HCT116 (cell line): ENCODE data around the gene GNGT2. TPM values are rescaled to one million over a fixed set of nuclear protein-coding genes. Genes with fewer than 3 reads are reported as not detected.
A peak's percentile ranks its signal among the peaks of the same experiment; 100 is the strongest.

Experiments used
- ATAC-seq: fragments of 200-7000 bp; cut with Tn5 transposase; 2 replicates; pipeline ENCODE4 v1.9.1; 2020; ENCODE audit warnings: mild to moderate bottlenecking, moderate library complexity
- BruUV-seq: library from RNA; stranded (reverse); fragments of 400-500 nt; replicated peaks from 2 replicates; lab custom pipeline; 2021; lab: Mats Ljungman, UMichigan
- CTCF ChIA-PET: fragments of 300-600 bp; sonication (Branson Sonifier 250); formaldehyde crosslinking; loops from one replicate; lab custom pipeline; 2021; ENCODE audit warnings: antibody characterized with exemption; lab: Charles Lee
- POLR2A ChIA-PET: fragments of 300-600, 350-600 bp; sonication (Branson Sonifier 250); formaldehyde crosslinking; loops from one replicate; lab custom pipeline; 2021; ENCODE audit warnings: antibody characterized with exemption; lab: Charles Lee
- RAD21 ChIA-PET, 2 experiments: fragments of 300-600 bp; sonication (Branson Sonifier 250); formaldehyde crosslinking; loops; one replicate each; lab custom pipeline; 2023; ENCODE audit warnings: low total read pairs in 2 of 2; ENCODE audit not compliant: uncharacterized antibody in 2 of 2, unreplicated experiment in 2 of 2, low non-redundant PET in 1 of 2; lab: Charles Lee
- DNase-seq: peaks from one replicate; pipeline ENCODE4 v3.0.0-alpha.2; 2010; ENCODE audit warnings: low read depth, low spot score
- H2AFZ ChIP-seq: fragments of 200-600 bp; shearing (Covaris generic), sonication (generic); 2 replicates; pipeline ENCODE4 v1.6.1; 2017; ENCODE audit warnings: low read depth, mixed run types, mixed read lengths, antibody characterized with exemption, low read length; ENCODE audit not compliant: poor library complexity, severe bottlenecking
- H3K27ac ChIP-seq: 2 replicates; pipeline ENCODE4 v1.5.1; 2012; ENCODE audit warnings: low read depth, low read length
- H3K27me3 ChIP-seq: fragments of 200-600 bp; sonication (generic); 2 replicates; pipeline ENCODE4 v1.6.1; 2016; ENCODE audit warnings: mixed run types, low read length, mixed read lengths; ENCODE audit not compliant: insufficient read depth
- H3K36me3 ChIP-seq, 2 experiments: fragments of 200-500 bp in 1 of 2; fragments of 200-600 bp in 1 of 2; sonication (Bioruptor generic) in 1 of 2; sonication (generic) in 1 of 2; 2 replicates each; pipeline versions ENCODE4 v1.5.1 to v1.6.1; 2014 to 2016; ENCODE audit warnings: low read length in 2 of 2, inconsistent platforms in 1 of 2, mixed read lengths in 1 of 2, mixed run types in 1 of 2; ENCODE audit not compliant: insufficient read depth in 2 of 2, control insufficient read depth in 1 of 2
- H3K4me1 ChIP-seq, 2 experiments: fragments of 200-600 bp in 1 of 2; sonication (generic) in 1 of 2; 2 replicates each; pipeline versions ENCODE4 v1.5.1 to v1.6.1; 2012 to 2017; ENCODE audit warnings: low read length in 2 of 2, inconsistent platforms in 1 of 2, mild to moderate bottlenecking in 1 of 2, mixed read lengths in 1 of 2, mixed run types in 1 of 2, moderate library complexity in 1 of 2; ENCODE audit not compliant: insufficient read depth in 2 of 2, control insufficient read depth in 1 of 2
- H3K4me2 ChIP-seq: fragments of 200-600 bp; sonication (generic); 2 replicates; pipeline ENCODE4 v1.6.1; 2017; ENCODE audit warnings: mixed run types, low read length, mixed read lengths
- H3K4me3 ChIP-seq, 2 experiments: fragments of 200-600 bp in 1 of 2; sonication (generic) in 1 of 2; replicated peaks in 1 of 2; 2 replicates each; pipeline ENCODE4 v1.5.1; 2011 to 2016; ENCODE audit warnings: low read length in 2 of 2, control low read depth in 1 of 2, low read depth in 1 of 2, mild to moderate bottlenecking in 1 of 2, mixed read lengths in 1 of 2, mixed run types in 1 of 2
- H3K79me2 ChIP-seq: fragments of 200-600 bp; sonication (generic); 2 replicates; pipeline ENCODE4 v1.6.1; 2017; ENCODE audit warnings: mild to moderate bottlenecking, mixed run types, low read length, moderate library complexity, mixed read lengths; ENCODE audit not compliant: insufficient read depth
- H3K9ac ChIP-seq: fragments of 200-600 bp; sonication (generic); 2 replicates; pipeline ENCODE4 v1.6.1; 2016; ENCODE audit warnings: low read length, mixed read lengths
- H3K9me2 ChIP-seq: fragments of 200-600 bp; sonication (generic), shearing (Covaris generic); 2 replicates; pipeline ENCODE4 v1.6.1; 2017; ENCODE audit warnings: mixed run types, mild to moderate bottlenecking, moderate library complexity; ENCODE audit not compliant: insufficient read depth
- H3K9me3 ChIP-seq, 2 experiments: fragments of 200-500 bp in 1 of 2; fragments of 200-600 bp in 1 of 2; sonication (Bioruptor generic) in 1 of 2; sonication (generic) in 1 of 2; 2 replicates each; pipeline ENCODE4 v1.6.1; 2014 to 2017; ENCODE audit warnings: low read length in 2 of 2, mixed read lengths in 2 of 2, inconsistent platforms in 1 of 2, low read depth in 1 of 2, mild to moderate bottlenecking in 1 of 2, mixed run types in 1 of 2, moderate library complexity in 1 of 2; ENCODE audit not compliant: control insufficient read depth in 1 of 2, insufficient read depth in 1 of 2
- H4K20me1 ChIP-seq: fragments of 200-600 bp; sonication (generic), shearing (Covaris generic); 2 replicates; pipeline ENCODE4 v1.6.1; 2017; ENCODE audit warnings: mixed run types, mild to moderate bottlenecking, moderate library complexity; ENCODE audit not compliant: insufficient read depth
- ATF3 ChIP-seq: IDR thresholded peaks from 2 replicates; pipeline ENCODE4 v1.6.1; 2012
- CBX3 ChIP-seq: IDR thresholded peaks from 2 replicates; pipeline ENCODE4 v1.6.1; 2012; ENCODE audit warnings: low read depth
- EGR1 ChIP-seq: IDR thresholded peaks from 2 replicates; pipeline ENCODE4 v1.6.1; 2012; ENCODE audit warnings: low read depth
- ELF1 ChIP-seq: IDR thresholded peaks from 2 replicates; pipeline ENCODE4 v1.6.1; 2012; ENCODE audit warnings: low read depth, borderline replicate concordance
- EZH2 ChIP-seq: fragments of 200-600 bp; sonication (generic); IDR thresholded peaks from 2 replicates; pipeline ENCODE4 v1.6.1; 2017; ENCODE audit warnings: antibody characterized with exemption, mixed run types
- EZH2phosphoT487 ChIP-seq: fragments of 200-600 bp; IDR thresholded peaks from 2 replicates; pipeline ENCODE4 v1.6.1; 2018; ENCODE audit warnings: antibody characterized with exemption, borderline replicate concordance
- FOSL1 ChIP-seq: IDR thresholded peaks from 2 replicates; pipeline ENCODE4 v1.6.1; 2012; ENCODE audit warnings: low read depth
- JUND ChIP-seq: IDR thresholded peaks from 2 replicates; pipeline ENCODE4 v1.6.1; 2012
- MAX ChIP-seq: IDR thresholded peaks from 2 replicates; pipeline ENCODE4 v1.6.1; 2012
- POLR2A ChIP-seq: IDR thresholded peaks from 2 replicates; pipeline ENCODE4 v1.7.0; 2011; ENCODE audit warnings: borderline replicate concordance; ENCODE audit not compliant: insufficient read depth, insufficient read length; ENCODE audit errors: extremely low read depth
- POLR2AphosphoS5 ChIP-seq: IDR thresholded peaks from 2 replicates; pipeline ENCODE4 v1.6.1; 2011; ENCODE audit warnings: mild to moderate bottlenecking, low read depth, low read length, moderate library complexity
- RAD21 ChIP-seq: IDR thresholded peaks from 2 replicates; pipeline ENCODE4 v1.6.1; 2012; ENCODE audit warnings: low read depth, mild to moderate bottlenecking
- SIN3A ChIP-seq: IDR thresholded peaks from 2 replicates; pipeline ENCODE4 v1.6.1; 2012; ENCODE audit warnings: low read depth
- SP1 ChIP-seq: IDR thresholded peaks from 2 replicates; pipeline ENCODE4 v1.6.1; 2012; ENCODE audit warnings: low read depth
- SRF ChIP-seq: IDR thresholded peaks from 2 replicates; pipeline ENCODE4 v1.6.1; 2012; ENCODE audit warnings: low read depth
- TCF7L2 ChIP-seq: IDR thresholded peaks from 2 replicates; pipeline ENCODE4 v1.7.0; 2011; ENCODE audit warnings: borderline replicate concordance, inconsistent platforms; ENCODE audit not compliant: insufficient read depth, insufficient read length; ENCODE audit errors: extremely low read depth
- ZBTB33 ChIP-seq: IDR thresholded peaks from 2 replicates; pipeline ENCODE4 v1.6.1; 2011; ENCODE audit warnings: mild to moderate bottlenecking, low read length, moderate library complexity; ENCODE audit not compliant: insufficient replicate concordance; ENCODE audit errors: extremely low read depth
- ZFX ChIP-seq: fragments of 450-650 bp; IDR thresholded peaks from 2 replicates; pipeline ENCODE4 v1.6.1; 2017
- intact Hi-C: fragments of 100-400 bp; cut with micrococcal nuclease; formaldehyde crosslinking; loops from 2 replicates; pipeline ENCODE4 v1.10.0; 2022
- total RNA-seq: library from RNA; stranded (reverse); gene quantifications from one replicate; pipeline ENCODE4 v1.2.1, GENCODE V29; 2021; ENCODE audit not compliant: unreplicated experiment

GNGT2 gene
- total RNA-seq, 1 experiment from 2014 or later, result not detected

- intact Hi-C loops, result no loop called here
These were observed 47.5 kb downstream of the GNGT2 start for GRCh38 chr17:49162866-49163265.

GRCh38 chr17:49157784-49158183 lies 52.6 kb downstream of the GNGT2 start:
- DNase-seq (no peak), ATAC-seq (0 out of 2 replicates have a peak, but pooled peaks have one; percentile 32)
- H3K9ac ChIP-seq, result no peak overlapping the region
- ChIA-PET CTCF (no interaction called here), RAD21 (no interaction called here), POLR2A (no interaction called here)
- no peaks in the 10 kb centered on the region for H3K9me3 ChIP-seq
- H2AFZ ChIP-seq, result no peak overlapping the region
- no TSS peak for BruUV-seq
- peaks cover 0 to 8% of the 10 kb centered on the region in 2 experiments; a peak in 2 of 4 replicates for H3K4me1 ChIP-seq
- no peaks in the 10 kb centered on the region for H3K9me2 ChIP-seq
- no peak overlapping the region for H3K27ac ChIP-seq
- intact Hi-C loops, result no loop called here
- no peak overlapping the region for H3K4me3 ChIP-seq
- H4K20me1 ChIP-seq, result no peaks in the 10 kb centered on the region
- H3K79me2 ChIP-seq, result no peaks in the 10 kb centered on the region
- peak overlapping the region; percentile 39 for H3K4me2 ChIP-seq
- H3K27me3 ChIP-seq, result no peaks in the 10 kb centered on the region
- no peaks in the 10 kb centered on the region for H3K36me3 ChIP-seq
- TF ChIP-seq ZBTB33 (no peak), EZH2phosphoT487 (no peak), RAD21 (no peak), ZFX (no peak), SP1 (no peak), MAX (no peak), SIN3A (no peak), CBX3 (no peak), ATF3 (no peak)

More at GRCh38 chr17:49162866-49163265, 47.5 kb downstream of the GNGT2 start:
- no peak for ATAC-seq
- H3K4me1 ChIP-seq, result peaks cover 0 to 3% of the 10 kb centered on the region in 2 experiments; a peak in 2 of 4 replicates
- no peak for DNase-seq
- no peaks in the 10 kb centered on the region for H3K9me3 ChIP-seq
- H2AFZ ChIP-seq, result no peak overlapping the region
- H3K79me2 ChIP-seq, result no peaks in the 10 kb centered on the region
- no peak overlapping the region for H3K9ac ChIP-seq
- H3K4me2 ChIP-seq, result no peak overlapping the region
- no peaks in the 10 kb centered on the region for H3K36me3 ChIP-seq
- no peaks in the 10 kb centered on the region for H4K20me1 ChIP-seq
- ChIA-PET RAD21 (no interaction called here), POLR2A (no interaction called here), CTCF (no interaction called here)
- TF ChIP-seq RAD21 (no peak), POLR2AphosphoS5 (no peak), EGR1 (no peak), EZH2 (no peak), JUND (no peak), ELF1 (no peak), MAX (no peak), TCF7L2 (no peak), POLR2A (no peak), ZFX (no peak), SRF (no peak), SP1 (no peak), CBX3 (no peak), FOSL1 (no peak), ATF3 (no peak)
- no TSS peak for BruUV-seq
- H3K4me3 ChIP-seq, result no peak overlapping the region
- no peaks in the 10 kb centered on the region for H3K9me2 ChIP-seq
- no peak overlapping the region for H3K27ac ChIP-seq
- H3K27me3 ChIP-seq, result peaks cover 20% of the 10 kb centered on the region; the same call in 1 of the 2 replicates
